HG03571 (cell line): ENCODE data around the gene CHID1.
A peak's percentile ranks its signal among the peaks of the same experiment; 100 is the strongest.

ENCODE experiments used
- ATAC-seq: cut with Tn5 transposase; IDR thresholded peaks from one replicate; pipeline ENCODE4 v1.9.1; 2021; ENCODE audit not compliant: unreplicated experiment

The CHID1 gene

DNA sequence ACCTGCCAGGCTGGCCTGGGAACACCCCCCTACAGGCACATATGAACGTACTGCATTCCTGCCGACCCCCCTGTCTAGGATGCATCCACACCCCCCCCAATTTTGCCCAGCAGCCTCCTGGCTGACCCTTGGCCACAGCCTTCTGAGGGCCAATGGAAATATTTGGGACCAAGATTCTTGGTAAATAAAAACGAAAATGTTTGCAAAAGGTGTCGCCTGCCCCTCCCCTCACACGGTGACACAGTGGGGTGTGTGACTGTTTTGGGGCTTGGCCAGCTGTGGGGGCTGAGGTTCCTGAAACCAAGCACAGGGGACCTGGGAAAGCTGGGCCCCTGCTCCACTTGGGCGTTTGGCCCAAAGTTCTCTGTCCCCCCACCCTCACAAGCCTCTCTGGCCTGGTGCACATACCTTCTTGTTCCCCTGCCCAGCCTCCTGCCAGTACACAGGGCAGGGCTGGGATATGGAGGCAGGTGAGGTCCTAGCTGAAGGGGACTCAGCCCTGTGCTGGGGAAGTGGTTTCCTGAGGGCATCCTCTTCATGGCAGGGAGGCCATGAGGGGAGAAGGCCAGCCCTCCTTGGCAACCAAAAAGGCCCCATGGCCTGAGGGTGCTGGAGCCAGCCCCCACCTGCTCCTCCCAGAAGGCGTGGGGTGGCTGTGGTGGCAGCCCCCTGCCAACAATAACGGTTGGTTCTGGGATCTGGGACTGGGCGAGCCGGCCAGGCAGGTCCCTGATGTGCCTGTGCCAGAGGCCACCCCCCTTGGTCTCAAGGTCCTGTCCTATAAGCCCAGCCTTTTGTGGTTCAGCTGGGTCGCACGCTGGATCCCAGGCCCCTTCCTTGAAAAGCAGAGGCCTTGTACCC lies 85.0 kb downstream of the CHID1 start:
- no peak for ATAC-seq

DNA sequence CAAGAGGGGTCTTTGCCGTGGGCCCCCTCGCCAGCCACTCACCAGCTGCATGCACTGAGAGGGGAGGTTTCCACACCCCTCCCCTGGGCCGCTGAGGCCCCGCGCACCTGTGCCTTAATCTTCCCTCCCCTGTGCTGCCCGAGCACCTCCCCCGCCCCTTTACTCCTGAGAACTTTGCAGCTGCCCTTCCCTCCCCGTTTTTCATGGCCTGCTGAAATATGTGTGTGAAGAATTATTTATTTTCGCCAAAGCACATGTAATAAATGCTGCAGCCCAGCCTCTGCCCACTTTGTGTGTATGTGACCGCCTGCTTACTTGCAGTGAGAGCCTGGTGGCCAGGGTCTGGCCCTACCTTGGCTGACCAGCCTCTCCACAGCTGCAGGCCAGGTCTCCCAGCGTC lies 85.7 kb downstream of the CHID1 start:
- no peak for ATAC-seq

DNA sequence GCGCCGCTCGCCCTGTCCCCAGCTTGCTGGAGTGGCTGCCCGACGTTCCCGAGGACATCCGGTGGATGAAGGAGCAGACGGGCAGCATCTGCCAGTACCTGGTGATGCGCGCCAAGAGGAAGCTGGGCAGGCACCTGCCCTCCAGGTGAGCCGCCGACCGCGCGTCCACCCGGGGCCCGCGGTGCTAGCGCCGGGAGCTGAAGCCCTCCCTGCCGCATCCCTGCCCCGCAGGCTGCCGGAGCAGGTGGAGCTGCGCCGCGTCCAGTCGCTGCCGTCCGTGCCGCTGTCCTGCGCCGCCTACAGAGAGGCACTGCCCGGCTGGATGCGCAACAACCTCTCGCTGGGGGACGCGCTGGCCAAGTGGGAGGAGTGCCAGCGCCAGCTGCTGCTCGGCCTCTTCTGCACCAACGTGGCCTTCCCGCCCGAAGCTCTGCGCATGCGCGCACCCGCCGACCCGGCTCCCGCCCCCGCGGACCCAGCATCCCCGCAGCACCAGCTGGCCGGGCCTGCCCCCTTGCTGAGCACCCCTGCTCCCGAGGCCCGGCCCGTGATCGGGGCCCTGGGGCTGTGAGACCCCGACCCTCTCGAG lies 86.2 kb downstream of the CHID1 start:
- ATAC-seq: no peak

DNA sequence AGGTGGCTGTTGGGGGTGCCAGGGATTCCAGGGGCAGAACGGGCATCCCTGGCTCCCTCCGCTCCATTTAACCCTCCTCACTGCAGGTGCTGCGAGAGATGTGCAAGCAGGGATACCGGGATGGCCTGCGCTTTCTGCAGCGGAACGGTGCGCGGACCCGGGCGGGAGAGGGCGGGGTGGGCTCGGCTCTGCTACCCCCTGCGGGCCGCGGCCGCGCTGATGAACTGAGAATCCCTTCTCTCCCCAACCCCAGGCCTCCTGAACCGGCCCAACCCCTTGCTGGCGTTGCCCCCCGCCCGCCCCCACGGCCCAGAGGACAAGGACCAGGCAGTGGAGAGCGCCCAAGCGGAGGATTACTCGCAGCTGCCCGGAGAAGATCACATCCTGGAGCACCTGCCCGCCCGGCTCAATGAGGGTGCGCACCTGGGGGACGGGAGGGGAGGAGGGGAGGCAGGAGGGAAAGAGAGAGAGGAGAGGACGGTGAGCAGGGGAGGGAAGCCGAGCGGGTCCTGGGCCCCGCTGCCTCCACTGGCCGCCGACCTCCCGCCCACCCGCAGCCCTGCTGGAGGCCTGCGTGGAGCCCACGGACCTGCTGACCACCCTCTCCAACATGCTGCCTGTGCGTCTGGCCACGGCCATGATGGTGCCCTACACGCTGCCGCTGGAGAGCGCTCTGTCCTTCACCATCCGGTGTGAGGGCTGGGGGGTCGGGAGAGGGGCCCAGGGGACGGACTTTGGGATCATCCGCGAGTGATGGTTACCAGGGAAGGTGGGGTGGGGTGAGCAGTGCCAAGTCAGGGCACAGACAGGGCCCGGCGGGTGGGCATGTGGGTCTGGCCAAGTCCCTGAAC lies 86.9 kb downstream of the CHID1 start:
- no peak for ATAC-seq

DNA sequence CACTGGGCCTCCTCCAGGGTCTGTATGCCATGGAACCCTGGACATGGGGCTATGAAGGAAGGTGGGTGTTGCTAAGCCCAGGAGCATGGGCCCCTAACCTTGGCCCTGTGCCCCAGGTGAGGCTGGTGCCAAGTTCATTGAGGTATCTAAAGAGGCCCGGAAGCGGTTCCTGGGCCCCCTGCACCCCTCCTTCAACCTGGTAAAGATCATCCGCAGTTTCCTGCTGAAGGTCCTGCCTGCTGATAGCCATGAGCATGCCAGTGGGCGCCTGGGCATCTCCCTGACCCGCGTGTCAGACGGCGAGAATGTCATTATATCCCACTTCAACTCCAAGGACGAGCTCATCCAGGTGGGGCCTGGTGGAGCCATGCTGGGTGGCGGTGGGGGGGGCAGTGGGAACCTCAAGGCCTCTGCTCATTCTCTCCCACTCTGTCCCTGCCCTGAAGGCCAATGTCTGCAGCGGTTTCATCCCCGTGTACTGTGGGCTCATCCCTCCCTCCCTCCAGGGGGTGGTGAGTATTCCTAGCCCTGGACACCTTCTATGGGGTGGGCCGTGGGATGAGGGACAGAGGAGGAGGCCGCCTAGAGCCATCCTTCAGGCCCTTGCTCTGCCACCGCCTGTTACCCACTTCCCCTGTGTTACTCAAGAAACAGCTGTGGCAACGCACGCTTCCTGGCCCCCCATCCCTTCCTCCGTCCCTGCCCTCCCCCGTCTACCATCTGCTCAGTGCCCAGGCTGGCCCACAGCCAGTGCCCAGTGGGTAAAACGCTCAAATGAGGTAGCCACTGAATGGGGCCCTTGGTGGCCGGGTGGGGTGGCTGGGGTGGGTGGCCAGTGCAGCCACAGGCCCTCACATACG lies 88.9 kb downstream of the CHID1 start:
- ATAC-seq: no peak

DNA sequence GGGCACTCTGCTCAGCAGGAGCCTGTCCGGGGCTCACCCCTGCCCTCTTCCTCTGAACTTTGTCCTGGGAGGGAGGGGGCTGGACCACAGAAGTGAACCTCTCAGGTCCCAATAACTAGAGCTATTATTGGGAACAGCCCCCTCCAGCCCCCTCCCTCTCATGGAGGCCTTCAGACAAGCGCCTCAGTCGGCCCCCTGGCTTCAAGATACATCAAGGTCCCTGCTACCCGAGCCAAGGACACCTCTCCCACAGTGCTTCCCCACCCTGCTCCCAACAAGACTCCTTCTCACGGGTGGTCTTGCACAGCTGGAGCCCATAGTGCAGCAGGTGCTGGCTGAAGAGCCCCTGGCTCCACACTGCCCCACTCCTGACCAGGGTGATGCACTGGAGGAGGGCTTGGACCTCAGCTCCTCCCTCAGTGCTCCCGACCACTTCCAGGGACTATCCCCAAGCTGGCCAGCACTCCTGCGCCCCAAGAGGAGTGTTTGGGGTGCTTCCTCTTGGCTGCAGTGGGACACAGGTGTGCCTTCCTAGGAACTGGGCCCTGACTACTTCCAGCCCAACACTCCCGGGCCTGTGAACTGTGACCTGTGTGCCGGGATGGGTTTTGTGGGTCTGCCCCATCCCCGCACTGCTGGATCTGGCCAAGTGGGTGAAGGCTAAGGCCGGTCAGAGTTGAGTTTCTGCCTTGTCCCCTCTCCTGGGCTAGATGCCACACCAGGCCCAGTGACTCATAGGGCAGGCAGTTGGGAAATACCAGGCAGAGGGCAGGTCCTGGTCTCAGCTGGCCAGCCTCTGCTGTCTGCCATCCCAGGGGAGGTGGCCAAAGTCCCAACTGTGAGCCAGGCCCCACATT lies 89.7 kb downstream of the CHID1 start:
- no peak for ATAC-seq

DNA sequence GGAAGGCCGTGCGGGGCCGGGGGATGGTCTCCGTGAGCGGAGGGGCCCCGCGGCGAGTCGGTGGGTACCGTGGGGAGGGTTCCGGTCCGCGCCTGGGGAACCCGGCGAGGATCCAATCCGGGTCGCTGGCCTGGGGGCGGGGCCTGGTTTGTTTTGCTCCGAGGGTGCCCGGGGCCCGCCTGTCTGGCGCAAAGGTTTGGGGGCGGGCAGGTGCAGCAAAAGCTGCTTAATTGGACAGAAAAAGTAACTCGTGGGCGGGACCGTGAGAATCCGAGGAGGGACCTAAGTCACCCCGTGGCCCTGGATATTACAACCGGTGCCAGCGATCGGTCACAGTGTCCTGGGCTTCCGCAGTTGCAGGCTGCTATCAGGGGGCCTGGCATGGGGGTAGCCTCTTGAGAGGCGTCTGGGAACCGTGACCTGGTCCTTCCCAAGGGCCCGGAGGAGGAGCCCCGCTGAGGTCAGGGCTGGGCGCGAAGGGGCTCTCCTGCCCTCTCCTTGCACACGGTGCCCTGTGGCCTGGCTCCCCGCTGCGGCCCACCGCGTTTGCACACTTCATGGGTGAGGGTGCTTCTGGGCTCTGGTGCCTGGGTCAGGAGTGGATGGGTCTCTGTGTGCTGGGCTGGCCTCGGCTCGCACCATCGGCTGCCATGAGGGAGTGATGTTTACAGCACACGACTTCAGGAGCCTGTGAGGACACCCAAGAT lies 90.5 kb downstream of the CHID1 start:
- ATAC-seq: peak; percentile 52

DNA sequence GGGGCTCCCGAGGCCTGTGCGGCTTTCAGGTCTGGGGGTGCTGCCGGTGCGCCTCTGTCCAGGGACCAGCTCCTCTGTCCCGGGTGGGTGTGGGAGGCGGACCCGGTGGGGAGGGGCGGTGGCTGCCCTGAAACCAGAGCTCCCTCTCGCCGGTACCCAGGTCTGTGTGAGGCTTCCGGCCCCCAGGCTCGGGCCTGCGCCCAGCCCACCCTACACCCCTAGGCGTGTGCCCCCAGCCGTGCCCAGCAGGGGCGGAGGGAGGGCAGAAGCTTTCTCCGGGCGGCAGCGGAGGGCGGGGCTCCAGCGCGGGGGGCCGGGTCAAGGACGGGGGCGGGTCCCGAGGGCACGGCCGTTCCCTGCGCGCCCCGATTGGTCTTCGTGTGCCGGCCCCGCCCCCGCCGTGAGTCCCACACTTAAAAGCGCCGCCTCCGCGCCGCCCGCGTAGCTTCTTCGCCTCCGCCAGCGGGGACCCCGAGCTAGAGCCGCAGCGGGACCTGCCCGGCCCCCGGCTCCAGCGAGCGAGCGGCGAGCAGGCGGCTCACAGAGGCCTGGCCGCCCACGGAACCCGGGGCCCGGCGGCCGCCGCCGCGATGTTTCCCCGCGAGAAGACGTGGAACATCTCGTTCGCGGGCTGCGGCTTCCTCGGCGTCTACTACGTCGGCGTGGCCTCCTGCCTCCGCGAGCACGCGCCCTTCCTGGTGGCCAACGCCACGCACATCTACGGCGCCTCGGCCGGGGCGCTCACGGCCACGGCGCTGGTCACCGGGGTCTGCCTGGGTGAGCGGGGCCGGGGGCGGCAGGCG lies 91.3 kb downstream of the CHID1 start:
- ATAC-seq: peak; percentile 56

DNA sequence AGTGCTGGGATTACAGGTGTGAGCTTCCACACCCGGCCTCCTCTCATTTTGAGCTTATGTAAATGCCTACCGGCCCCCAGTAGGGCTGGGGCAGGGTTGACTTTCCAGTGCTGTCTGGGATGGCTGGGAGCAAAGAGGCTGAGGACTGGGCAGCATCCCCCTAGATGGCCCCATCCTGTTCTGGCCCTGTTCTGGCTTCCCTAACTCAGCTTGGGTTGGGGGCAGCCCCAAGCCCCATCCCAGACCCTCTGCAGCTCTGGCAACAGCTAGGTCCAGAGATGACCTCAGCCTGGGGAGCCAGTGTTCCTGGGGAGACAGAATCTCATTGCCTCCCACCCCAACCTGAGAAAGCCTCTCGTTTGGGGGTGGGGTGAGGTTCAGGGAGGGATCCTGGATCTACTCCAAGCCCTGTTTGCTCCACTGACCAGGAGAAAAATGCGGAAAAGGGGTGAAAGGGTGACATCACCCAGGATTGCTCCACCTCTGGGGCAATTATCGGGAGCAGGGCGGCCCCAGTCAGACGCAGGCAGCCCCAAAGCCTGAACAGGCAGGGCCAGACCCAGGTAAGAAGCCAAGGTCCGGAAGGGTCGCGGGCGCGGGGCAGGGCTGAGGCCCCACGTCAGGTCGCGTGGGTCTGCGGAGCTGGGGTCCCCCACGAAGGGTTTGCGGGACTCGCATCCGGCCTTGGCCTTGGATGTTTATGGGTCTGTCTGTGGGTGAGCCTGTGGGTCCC lies 92.0 kb downstream of the CHID1 start, which contains the start of gene PNPLA2:
TSS of gene PNPLA2 (plus strand) at position 519 of the 733 bp plus-strand sequence. CDS start 805 bp downstream, outside the sequence.
- ATAC-seq: no peak
